Activated naive CD8-positive, alpha-beta T cell treated with anti-CD3 and anti-CD28 coated beads, Interleukin-2, amount 50 U/mL, for 24 hours (primary cell): ENCODE results near the gene TTLL8.

Experiments
- ATAC-seq: fragments of 150-1000 bp; cut with Tn5 transposase; one replicate; pipeline ENCODE4 v1.10.0; 2021
- DNase-seq: peaks from one replicate; pipeline ENCODE4 v3.0.0; 2021
- H3K27ac Mint-ChIP-seq: one replicate; pipeline ENCODE4 v1.8.0; 2021; ENCODE audit warnings: mild to moderate bottlenecking, mixed read lengths
- H3K27me3 Mint-ChIP-seq: one replicate; pipeline ENCODE4 v1.8.0; 2021; ENCODE audit warnings: mixed read lengths
- H3K36me3 Mint-ChIP-seq: one replicate; pipeline ENCODE4 v1.8.0; 2021; ENCODE audit warnings: low read depth, mixed read lengths
- H3K4me1 Mint-ChIP-seq: one replicate; pipeline ENCODE4 v1.8.0; 2021; ENCODE audit warnings: mixed read lengths
- H3K4me3 Mint-ChIP-seq: one replicate; pipeline ENCODE4 v1.8.0; 2021; ENCODE audit warnings: mild to moderate bottlenecking, moderate library complexity, mixed read lengths
- H3K9me3 Mint-ChIP-seq: one replicate; pipeline ENCODE4 v1.8.0; 2021; ENCODE audit warnings: mixed read lengths

TTLL8 gene

DNA sequence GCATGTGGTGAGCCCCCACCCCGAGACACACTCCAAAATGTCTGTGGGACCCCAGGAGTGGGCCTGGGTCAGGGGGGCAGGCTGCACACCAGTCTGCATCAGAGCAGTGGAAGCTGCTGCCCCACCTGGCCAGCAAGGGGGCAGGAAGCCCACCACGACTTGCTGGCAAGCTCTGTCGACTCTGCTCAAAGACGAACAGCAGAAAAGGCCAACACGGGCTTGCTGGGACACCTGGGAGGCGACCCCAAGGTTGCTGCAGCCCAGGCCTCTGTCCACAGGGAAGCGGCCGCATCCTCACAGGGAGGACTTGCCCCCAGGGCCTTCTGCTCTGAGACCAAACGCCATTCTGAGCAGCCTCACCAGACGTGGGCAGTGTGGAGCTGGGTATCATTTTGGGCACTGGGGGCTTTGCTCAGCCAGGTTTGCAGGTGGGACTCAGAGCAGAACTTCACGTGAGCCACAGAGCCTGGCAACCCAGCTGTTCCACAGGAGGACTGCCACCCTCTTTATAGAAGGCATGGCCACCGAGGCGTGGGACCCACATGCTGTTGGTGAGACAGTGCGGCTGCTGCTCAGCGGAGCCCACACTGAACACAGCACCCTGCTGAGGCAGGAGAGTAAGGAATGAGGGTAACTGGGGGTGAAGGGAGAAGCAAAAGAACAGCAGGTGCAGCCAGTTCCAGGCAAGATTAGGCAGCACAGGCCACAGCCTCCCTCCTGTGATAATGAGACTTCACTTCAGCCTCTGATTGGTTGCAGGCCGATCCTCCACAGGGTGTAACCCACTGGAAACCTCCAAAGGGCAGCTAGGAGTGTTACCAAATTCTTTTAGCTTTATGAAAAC is 56.5 kb downstream of the TTLL8 start:
- H3K27me3 Mint-ChIP-seq: peaks cover 12% of the 10 kb centered on the region
- H3K36me3 Mint-ChIP-seq: no peaks in the 10 kb centered on the region
- peaks cover 16% of the 10 kb centered on the region for H3K4me1 Mint-ChIP-seq
- no peak overlapping the region for H3K27ac Mint-ChIP-seq
- DNase-seq: no peak
- no peak for ATAC-seq
- no peaks in the 10 kb centered on the region for H3K9me3 Mint-ChIP-seq
- H3K4me3 Mint-ChIP-seq: no peak overlapping the region

DNA sequence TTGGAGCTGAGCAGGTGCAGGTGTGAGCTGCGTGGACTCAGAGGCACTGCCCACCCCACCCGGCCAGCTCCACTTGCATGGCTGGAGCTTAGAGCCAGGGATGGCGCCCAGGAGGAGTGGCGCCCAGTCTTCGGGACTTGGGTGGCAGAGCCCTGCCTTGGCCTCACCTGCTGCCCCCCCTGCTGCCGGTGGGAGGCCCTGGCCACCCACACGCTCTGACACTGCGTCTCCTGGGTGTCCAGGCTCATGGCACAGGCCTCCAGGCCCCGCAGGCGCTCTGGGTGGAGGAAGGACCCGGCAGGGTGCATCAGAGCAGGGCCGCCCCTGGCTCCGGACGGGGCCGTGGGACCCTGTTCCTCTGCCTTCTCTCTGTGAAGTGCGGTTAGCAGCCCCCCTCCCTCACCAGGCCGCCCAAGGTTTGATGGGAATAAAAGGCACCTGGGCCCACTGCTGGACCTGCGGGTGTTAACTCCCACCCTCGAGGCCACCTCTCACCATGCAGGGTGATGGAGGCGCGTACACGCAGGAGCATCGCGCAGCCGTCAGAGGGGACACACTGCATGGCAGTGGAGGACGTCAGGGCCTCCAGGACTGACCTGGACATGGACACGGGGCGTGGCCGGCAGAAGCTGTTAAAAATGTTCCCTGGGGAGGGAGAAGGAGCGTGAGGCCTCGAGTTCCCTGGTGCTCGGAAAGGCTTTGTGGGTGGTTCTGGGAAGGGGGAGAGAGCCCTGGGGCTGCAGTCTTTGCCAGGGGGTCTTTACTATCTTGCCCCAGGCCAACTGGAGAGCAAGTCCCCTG is 57.3 kb downstream of the TTLL8 start:
- no peak for ATAC-seq
- H3K4me3 Mint-ChIP-seq: no peak overlapping the region
- DNase-seq: no peak
- H3K4me1 Mint-ChIP-seq: peaks cover 13% of the 10 kb centered on the region
- no peaks in the 10 kb centered on the region for H3K36me3 Mint-ChIP-seq
- H3K9me3 Mint-ChIP-seq: no peaks in the 10 kb centered on the region
- H3K27ac Mint-ChIP-seq: no peak overlapping the region
- peaks cover 12% of the 10 kb centered on the region for H3K27me3 Mint-ChIP-seq

GRCh38 chr22:49999946-50000586 is 58.0 kb downstream of the TTLL8 start:
- DNase-seq (no peak), ATAC-seq (no peak)
- H3K4me3 Mint-ChIP-seq: no peak overlapping the region
- peaks cover 12% of the 10 kb centered on the region for H3K27me3 Mint-ChIP-seq
- H3K27ac Mint-ChIP-seq: no peak overlapping the region
- H3K9me3 Mint-ChIP-seq: no peaks in the 10 kb centered on the region
- no peaks in the 10 kb centered on the region for H3K36me3 Mint-ChIP-seq
- peaks cover 11% of the 10 kb centered on the region for H3K4me1 Mint-ChIP-seq

GRCh38 chr22:49999063-49999945 is 58.8 kb downstream of the TTLL8 start:
- H3K27me3 Mint-ChIP-seq: peaks cover 12% of the 10 kb centered on the region
- no peak for DNase-seq
- peaks cover 7% of the 10 kb centered on the region for H3K4me1 Mint-ChIP-seq
- no peaks in the 10 kb centered on the region for H3K9me3 Mint-ChIP-seq
- ATAC-seq: no peak
- H3K27ac Mint-ChIP-seq: no peak overlapping the region
- no peak overlapping the region for H3K4me3 Mint-ChIP-seq
- H3K36me3 Mint-ChIP-seq: no peaks in the 10 kb centered on the region

DNA sequence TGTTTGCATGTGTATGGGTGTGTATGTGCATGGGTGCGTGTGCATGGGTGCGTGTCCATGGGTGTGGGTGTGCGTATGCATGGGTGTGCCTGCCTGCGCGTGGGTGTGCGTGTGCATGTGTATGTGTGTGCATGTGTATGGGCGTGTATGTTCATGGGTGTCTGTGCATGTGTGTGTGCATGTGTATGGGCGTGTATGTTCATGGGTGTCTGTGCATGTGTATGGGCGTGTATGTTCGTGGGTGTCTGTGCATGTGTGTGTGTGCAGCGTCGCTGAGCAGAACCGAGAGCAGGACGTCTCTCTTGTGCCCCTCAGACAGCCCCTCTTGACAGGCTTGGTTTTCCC is 59.4 kb downstream of the TTLL8 start:
- no peak for DNase-seq
- Mint-ChIP-seq H3K4me3 (peak overlapping the region; percentile 3), H3K27ac (no peak overlapping the region), H3K36me3 (no peaks in the 10 kb centered on the region), H3K9me3 (no peaks in the 10 kb centered on the region), H3K4me1 (peaks cover 7% of the 10 kb centered on the region), H3K27me3 (peaks cover 12% of the 10 kb centered on the region)
- ATAC-seq: no peak

GRCh38 chr22:49997932-49998717 is 60.0 kb downstream of the TTLL8 start:
- Mint-ChIP-seq H3K27me3 (peaks cover 12% of the 10 kb centered on the region), H3K9me3 (no peaks in the 10 kb centered on the region), H3K27ac (no peak overlapping the region), H3K4me1 (peaks cover 11% of the 10 kb centered on the region), H3K4me3 (peak overlapping the region; percentile 3), H3K36me3 (no peaks in the 10 kb centered on the region)
- no peak for DNase-seq
- ATAC-seq: no peak

DNA sequence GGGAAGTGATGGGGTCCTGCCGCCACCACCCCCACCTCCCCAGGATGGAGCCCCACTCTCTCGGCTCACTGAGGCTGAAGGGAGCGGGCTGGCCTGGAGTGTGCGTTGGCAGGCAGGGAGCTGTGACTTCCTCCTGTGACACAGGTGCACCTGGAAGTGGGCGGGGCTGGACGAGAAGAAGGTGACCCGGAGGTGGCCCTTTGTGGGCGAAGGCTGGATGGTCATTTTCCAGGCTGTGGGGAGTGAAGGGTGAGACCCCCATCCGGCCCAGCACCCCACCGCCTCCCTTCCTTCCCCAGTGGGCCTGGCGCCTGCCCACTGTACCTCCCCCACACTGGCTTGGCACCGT is 60.9 kb downstream of the TTLL8 start:
- Mint-ChIP-seq H3K9me3 (no peaks in the 10 kb centered on the region), H3K4me1 (peaks cover 15% of the 10 kb centered on the region), H3K4me3 (no peak overlapping the region), H3K27me3 (peaks cover 10% of the 10 kb centered on the region), H3K27ac (no peak overlapping the region), H3K36me3 (peaks cover 1% of the 10 kb centered on the region)
- DNase-seq: no peak
- no peak for ATAC-seq

DNA sequence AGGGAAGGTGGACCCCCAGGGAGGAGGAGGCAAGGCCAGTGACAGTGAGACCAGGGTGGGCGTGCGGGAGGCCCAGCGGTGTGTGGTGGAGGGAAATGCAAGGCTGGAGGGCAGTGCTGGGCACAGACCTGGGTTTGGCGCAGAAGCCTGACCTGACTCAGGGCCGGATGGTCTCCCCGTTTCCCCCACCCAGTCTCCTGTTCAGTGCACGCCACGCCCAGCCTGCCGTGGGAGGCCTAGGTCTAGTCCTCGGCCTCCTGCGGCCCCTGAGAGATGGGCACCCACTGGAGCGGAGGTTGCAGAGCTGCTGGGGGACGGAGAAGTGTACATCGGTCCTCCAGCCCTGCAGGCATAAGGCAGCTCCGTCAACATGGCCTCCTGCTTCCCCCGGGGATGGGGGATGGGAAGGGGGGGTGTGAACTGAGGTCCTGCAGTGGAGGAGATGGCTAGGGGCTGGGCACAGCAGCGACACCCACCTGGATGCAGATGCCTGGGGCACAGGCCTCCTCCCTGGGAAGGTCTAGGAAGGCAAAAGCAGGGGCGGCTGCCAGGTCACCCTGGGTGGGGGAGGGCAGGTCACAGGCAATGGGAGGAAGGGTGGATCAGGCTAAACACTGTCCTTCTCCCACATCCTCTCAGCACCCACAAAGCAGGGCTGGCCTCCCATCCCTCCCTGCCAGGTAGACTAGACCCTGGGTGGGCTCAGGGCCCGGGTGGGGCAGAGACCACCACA is 61.4 kb downstream of the TTLL8 start:
- peaks cover 10% of the 10 kb centered on the region for H3K27me3 Mint-ChIP-seq
- H3K4me3 Mint-ChIP-seq: no peak overlapping the region
- ATAC-seq: no peak
- no peak overlapping the region for H3K27ac Mint-ChIP-seq
- peaks cover 1% of the 10 kb centered on the region for H3K36me3 Mint-ChIP-seq
- no peak for DNase-seq
- H3K4me1 Mint-ChIP-seq: peaks cover 15% of the 10 kb centered on the region
- H3K9me3 Mint-ChIP-seq: no peaks in the 10 kb centered on the region

DNA sequence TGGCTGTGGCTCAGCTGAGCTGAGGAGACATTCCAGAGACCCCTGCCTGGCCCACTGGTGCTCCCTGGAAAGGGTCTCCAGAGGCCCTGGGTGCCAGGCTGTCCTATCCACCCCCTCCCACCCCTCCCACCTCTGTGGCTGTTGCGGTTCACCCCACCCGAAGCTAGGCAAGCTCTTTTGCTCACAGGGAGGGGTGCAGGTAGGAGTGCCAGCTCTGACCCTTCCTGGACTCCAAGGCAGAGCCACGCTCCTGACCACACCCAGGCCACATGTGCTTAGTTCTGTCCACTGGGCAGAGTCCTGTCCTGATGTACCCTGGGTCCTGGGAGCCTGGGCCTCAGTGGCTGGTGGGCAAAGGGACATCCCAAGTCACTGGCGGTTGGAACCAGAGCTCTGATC is 62.0 kb downstream of the TTLL8 start:
- H3K4me1 Mint-ChIP-seq: peaks cover 15% of the 10 kb centered on the region
- peaks cover 10% of the 10 kb centered on the region for H3K27me3 Mint-ChIP-seq
- ATAC-seq (no peak), DNase-seq (no peak)
- H3K27ac Mint-ChIP-seq: no peak overlapping the region
- peaks cover 3% of the 10 kb centered on the region for H3K36me3 Mint-ChIP-seq
- no peak overlapping the region for H3K4me3 Mint-ChIP-seq
- H3K9me3 Mint-ChIP-seq: peaks cover 3% of the 10 kb centered on the region

DNA sequence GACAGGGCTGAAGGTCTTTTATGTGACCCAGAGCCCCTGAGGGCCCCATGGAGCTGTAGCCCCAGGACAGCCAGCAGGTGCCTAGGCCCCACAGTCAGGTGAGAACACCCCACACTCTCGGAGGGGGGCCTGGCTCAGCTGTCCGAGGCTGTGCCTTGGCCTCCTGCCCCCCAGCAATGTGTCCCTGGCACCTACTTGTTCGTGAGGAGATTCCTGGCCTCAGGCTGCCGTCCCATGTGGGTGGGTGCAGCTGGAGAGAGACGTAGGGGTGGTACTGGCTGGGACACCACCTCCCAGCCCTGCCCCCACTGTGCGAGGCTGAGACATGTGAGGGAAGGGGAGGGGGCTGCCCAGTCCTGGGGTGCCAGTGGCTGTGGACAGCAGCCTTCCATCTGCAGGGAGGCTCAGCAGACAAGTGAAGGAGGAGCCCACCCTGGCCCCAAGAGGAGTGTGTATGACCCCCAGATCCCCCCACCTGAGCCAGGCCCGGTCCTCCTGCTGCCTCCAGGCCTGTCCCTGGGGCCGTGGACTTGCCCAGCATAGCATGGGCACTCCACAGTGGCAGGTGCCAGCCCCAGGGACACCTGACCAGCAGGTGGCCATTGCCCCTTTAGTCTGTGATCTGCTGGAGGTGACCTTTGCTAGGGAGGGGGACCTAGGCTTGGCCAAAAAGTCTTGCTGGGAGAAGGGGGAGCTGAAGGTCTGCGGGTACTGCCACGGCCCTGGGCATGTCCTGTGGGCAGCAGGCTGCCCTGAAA is 62.6 kb downstream of the TTLL8 start:
- peaks cover 10% of the 10 kb centered on the region for H3K27me3 Mint-ChIP-seq
- H3K4me3 Mint-ChIP-seq: no peak overlapping the region
- H3K4me1 Mint-ChIP-seq: peaks cover 13% of the 10 kb centered on the region
- H3K27ac Mint-ChIP-seq: no peak overlapping the region
- peaks cover 7% of the 10 kb centered on the region for H3K36me3 Mint-ChIP-seq
- H3K9me3 Mint-ChIP-seq: peaks cover 9% of the 10 kb centered on the region
- ATAC-seq: no peak
- no peak for DNase-seq

GRCh38 chr22:49995041-49995360 is 63.1 kb downstream of the TTLL8 start:
- Mint-ChIP-seq H3K27ac (no peak overlapping the region), H3K4me1 (peaks cover 13% of the 10 kb centered on the region), H3K27me3 (peaks cover 10% of the 10 kb centered on the region), H3K4me3 (no peak overlapping the region), H3K9me3 (peaks cover 13% of the 10 kb centered on the region), H3K36me3 (peaks cover 7% of the 10 kb centered on the region)
- DNase-seq: no peak
- ATAC-seq: no peak

DNA sequence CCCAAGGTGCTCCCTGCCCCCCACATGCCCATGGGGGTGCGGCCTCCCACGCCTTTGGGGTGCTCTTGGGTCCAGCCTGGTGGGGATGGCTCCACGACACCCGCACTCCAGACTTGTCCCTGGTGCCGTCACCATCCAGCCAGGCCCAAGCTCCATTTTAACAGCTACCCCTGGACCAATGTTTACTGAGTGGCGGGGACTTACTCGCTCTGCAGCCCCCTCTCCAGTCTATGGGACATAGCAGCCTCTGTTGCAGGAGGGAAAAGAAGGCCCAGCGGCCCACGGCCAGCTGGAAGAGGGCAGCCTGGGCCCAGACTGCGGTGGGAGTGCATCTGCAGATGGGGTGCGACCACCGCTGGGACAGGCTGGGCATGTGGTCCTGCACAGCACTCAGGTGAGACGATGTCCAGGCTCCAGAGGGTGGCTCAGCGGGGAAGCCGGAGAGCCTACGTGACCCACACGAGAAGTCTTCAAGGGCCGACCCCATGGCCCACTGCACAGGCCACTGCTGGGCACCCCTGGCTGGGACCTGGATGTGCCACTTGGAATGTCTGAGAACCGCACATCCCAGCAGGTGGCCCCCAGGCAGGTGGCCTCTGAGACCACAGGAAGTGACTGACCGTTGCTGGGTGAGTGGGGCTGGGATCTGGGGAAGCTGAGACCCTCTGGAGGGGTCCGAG is 63.6 kb downstream of the TTLL8 start:
- no peak overlapping the region for H3K27ac Mint-ChIP-seq
- peaks cover 13% of the 10 kb centered on the region for H3K9me3 Mint-ChIP-seq
- H3K4me3 Mint-ChIP-seq: no peak overlapping the region

More for the DNA sequence above, 63.6 kb downstream of the TTLL8 start:
- peaks cover 10% of the 10 kb centered on the region for H3K27me3 Mint-ChIP-seq
- peaks cover 7% of the 10 kb centered on the region for H3K36me3 Mint-ChIP-seq
- no peak for DNase-seq
- ATAC-seq: no peak
- peaks cover 13% of the 10 kb centered on the region for H3K4me1 Mint-ChIP-seq
